GM21526 (cell line): ENCODE measurements around the gene ZDHHC8.

Experiments used
- ATAC-seq: cut with Tn5 transposase; IDR thresholded peaks from one replicate; pipeline ENCODE4 v1.9.1; 2021; ENCODE audit warnings: moderate library complexity; ENCODE audit not compliant: unreplicated experiment, low FRiP score

The ZDHHC8 gene

GRCh38 chr22:20127869-20128618 is 3.6 kb upstream of the ZDHHC8 start:
- no peak for ATAC-seq

- no peak for ATAC-seq
These were observed 3.0 kb upstream of the ZDHHC8 start for GRCh38 chr22:20128619-20128901.

GRCh38 chr22:20128902-20129746 is 2.5 kb upstream of the ZDHHC8 start:
- no peak for ATAC-seq

- ATAC-seq = no peak
These were observed 1.9 kb upstream of the ZDHHC8 start for GRCh38 chr22:20129747-20130014.

- no peak for ATAC-seq
These were observed 1.3 kb upstream of the ZDHHC8 start for GRCh38 chr22:20130319-20130718.

- no peak for ATAC-seq
These were observed 640 bp upstream of the ZDHHC8 start for GRCh38 chr22:20130731-20131596.

- no peak for ATAC-seq
These were observed 468 bp downstream of the ZDHHC8 start for GRCh38 chr22:20131859-20132685.

GRCh38 chr22:20132686-20133246 is 1.2 kb downstream of the ZDHHC8 start:
- no peak for ATAC-seq

- no peak for ATAC-seq
These were observed 2.4 kb downstream of the ZDHHC8 start for GRCh38 chr22:20133930-20134549.

GRCh38 chr22:20135265-20135664 is 3.7 kb downstream of the ZDHHC8 start:
- no peak for ATAC-seq

GRCh38 chr22:20135806-20136602 is 4.4 kb downstream of the ZDHHC8 start:
- no peak for ATAC-seq

- no peak for ATAC-seq
These were observed 4.9 kb downstream of the ZDHHC8 start for GRCh38 chr22:20136603-20136873.

- no peak for ATAC-seq
These were observed 5.5 kb downstream of the ZDHHC8 start for GRCh38 chr22:20137113-20137512.

GRCh38 chr22:20137671-20138416 is 6.2 kb downstream of the ZDHHC8 start:
- no peak for ATAC-seq

GRCh38 chr22:20138417-20138738 is 6.8 kb downstream of the ZDHHC8 start:
- ATAC-seq = no peak

- no peak for ATAC-seq
These were observed 7.3 kb downstream of the ZDHHC8 start for GRCh38 chr22:20138868-20139267.

GRCh38 chr22:20139391-20140106 is 7.9 kb downstream of the ZDHHC8 start:
- no peak for ATAC-seq

GRCh38 chr22:20140107-20140445 is 8.5 kb downstream of the ZDHHC8 start:
- ATAC-seq = no peak
